ENCODE measurements around the gene IL31. TPM values are rescaled to one million over a fixed set of nuclear protein-coding genes. Genes with fewer than 3 reads are reported as not detected.

The IL31 gene
- total RNA-seq, 1 donor from 2014 or later, result not detected

DNA sequence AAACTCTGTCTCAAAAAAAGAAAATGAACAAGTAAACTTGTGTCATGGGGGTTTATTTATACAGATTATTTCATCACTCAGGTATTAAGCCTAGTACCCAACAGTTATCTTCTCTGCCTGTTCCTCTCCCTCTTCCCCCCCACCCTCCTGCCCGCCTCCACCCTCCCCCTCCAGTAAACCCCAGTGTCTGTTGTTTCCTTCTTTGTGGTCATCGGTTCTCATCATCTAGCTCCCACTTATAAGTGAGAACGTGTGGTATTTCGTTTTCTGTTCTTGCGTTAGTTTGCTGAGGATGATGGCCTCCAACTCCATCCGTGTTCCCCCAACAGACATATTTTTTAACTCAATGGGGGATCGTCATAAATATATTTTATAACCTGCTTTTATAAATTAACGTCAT is 12.3 kb downstream of the IL31 start:
- H3K36me3 Mint-ChIP-seq (ENCODE audit: low read depth), result no peaks in the 10 kb centered on the region
- TF ChIP-seq, protein P1, sequence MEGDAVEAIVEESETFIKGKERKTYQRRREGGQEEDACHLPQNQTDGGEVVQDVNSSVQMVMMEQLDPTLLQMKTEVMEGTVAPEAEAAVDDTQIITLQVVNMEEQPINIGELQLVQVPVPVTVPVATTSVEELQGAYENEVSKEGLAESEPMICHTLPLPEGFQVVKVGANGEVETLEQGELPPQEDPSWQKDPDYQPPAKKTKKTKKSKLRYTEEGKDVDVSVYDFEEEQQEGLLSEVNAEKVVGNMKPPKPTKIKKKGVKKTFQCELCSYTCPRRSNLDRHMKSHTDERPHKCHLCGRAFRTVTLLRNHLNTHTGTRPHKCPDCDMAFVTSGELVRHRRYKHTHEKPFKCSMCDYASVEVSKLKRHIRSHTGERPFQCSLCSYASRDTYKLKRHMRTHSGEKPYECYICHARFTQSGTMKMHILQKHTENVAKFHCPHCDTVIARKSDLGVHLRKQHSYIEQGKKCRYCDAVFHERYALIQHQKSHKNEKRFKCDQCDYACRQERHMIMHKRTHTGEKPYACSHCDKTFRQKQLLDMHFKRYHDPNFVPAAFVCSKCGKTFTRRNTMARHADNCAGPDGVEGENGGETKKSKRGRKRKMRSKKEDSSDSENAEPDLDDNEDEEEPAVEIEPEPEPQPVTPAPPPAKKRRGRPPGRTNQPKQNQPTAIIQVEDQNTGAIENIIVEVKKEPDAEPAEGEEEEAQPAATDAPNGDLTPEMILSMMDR (IDR thresholded peaks at IDR 0.05), result no peak
- H3K4me3 Mint-ChIP-seq (ENCODE audit: unreplicated experiment), result no peak overlapping the region
- no peak overlapping the region for H3K27ac Mint-ChIP-seq (ENCODE audit: unreplicated experiment)
- H3K9me3 Mint-ChIP-seq (ENCODE audit: low read depth), result no peaks in the 10 kb centered on the region
- no peak for DNase-seq (ENCODE audit: low spot score)
- no peaks in the 10 kb centered on the region for H3K4me1 Mint-ChIP-seq (ENCODE audit: low read depth)
- no peaks in the 10 kb centered on the region for H3K27me3 Mint-ChIP-seq (ENCODE audit: low read depth)

DNA sequence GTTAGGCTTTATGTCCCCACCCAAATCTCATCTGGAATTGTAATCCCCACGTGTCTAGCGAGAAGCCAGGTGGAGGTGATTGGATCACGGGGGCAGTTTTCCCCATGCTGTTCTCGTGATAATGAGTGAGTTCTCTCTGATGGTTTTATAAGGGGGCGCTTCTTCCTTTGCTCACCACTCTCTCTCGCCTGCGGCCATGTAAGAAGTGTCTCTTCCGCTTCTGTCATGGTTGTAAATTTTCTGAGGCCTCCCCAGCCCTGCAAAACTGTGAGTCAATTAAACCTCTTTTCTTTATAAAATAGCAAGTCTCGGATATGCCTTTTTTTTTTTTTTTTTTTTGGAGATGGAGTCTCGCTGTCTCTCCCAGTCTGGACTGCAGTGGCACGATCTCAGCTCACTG is 13.3 kb downstream of the IL31 start:
- H3K27me3 Mint-ChIP-seq (ENCODE audit: low read depth), result no peaks in the 10 kb centered on the region
- no peaks in the 10 kb centered on the region for H3K36me3 Mint-ChIP-seq (ENCODE audit: low read depth)
- no peak overlapping the region for H3K4me3 Mint-ChIP-seq (ENCODE audit: unreplicated experiment)
- DNase-seq (ENCODE audit: low spot score), result no peak
- TF ChIP-seq, protein P1 (IDR thresholded peaks at IDR 0.05), result no peak
- H3K9me3 Mint-ChIP-seq (ENCODE audit: low read depth), result no peaks in the 10 kb centered on the region
- H3K27ac Mint-ChIP-seq (ENCODE audit: unreplicated experiment), result no peak overlapping the region
- H3K4me1 Mint-ChIP-seq (ENCODE audit: low read depth), result no peaks in the 10 kb centered on the region

DNA sequence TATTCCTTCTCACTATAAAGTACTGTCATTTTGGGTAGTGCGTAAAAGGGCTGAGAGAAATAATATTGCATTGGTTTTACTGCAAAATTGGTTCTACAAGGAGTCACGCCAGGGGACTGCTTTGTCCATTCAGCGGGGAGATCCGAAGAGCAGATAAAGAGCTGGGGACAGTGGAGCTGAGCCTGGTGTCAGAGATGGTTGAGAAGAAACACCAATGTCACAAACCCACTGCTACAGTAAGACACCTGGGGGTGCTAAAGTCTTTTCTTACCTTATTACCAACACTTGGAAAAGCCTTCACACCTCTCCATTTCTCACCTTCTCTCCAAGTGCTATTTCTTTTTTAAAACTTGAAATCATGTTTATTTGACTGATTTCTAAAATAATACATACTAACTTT is 14.1 kb downstream of the IL31 start:
- DNase-seq (ENCODE audit: low spot score), result no peak
- no peaks in the 10 kb centered on the region for H3K36me3 Mint-ChIP-seq (ENCODE audit: low read depth)
- no peaks in the 10 kb centered on the region for H3K4me1 Mint-ChIP-seq (ENCODE audit: low read depth)
- H3K9me3 Mint-ChIP-seq (ENCODE audit: low read depth), result no peaks in the 10 kb centered on the region
- TF ChIP-seq, protein P1 (IDR thresholded peaks at IDR 0.05), result no peak
- no peaks in the 10 kb centered on the region for H3K27me3 Mint-ChIP-seq (ENCODE audit: low read depth)
- no peak overlapping the region for H3K4me3 Mint-ChIP-seq (ENCODE audit: unreplicated experiment)
- H3K27ac Mint-ChIP-seq (ENCODE audit: unreplicated experiment), result no peak overlapping the region

DNA sequence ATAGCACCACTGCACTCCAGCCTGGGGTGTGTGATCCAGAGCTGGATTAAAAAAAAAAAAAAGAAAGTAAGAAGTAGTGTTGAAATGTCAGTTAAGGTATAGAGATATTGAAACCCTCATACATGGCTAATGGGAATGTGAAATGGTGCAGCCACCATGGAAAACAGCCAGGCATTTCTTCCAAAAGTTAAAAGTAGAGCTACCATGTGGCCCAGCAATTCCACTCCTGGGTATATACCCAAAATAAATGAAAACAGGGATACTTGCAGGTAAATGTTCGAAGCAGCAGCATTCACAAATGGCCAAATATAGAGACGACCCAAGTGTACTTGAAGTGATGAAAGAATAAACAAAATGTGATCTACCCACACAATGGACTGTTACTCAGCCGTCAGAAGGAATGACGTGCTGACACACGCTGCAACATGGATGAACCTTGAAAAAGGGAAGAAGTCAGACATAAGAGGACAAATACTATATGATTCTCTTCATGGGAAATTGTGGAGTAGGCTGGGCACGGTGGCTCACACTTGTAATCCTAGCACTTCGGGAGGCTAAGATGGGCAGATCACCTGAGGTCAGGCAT is 15.2 kb downstream of the IL31 start:
- H3K36me3 Mint-ChIP-seq (ENCODE audit: low read depth), result no peaks in the 10 kb centered on the region
- H3K4me1 Mint-ChIP-seq (ENCODE audit: low read depth), result no peaks in the 10 kb centered on the region
- H3K4me3 Mint-ChIP-seq (ENCODE audit: unreplicated experiment), result no peak overlapping the region
- TF ChIP-seq, protein P1 (IDR thresholded peaks at IDR 0.05), result no peak
- H3K27ac Mint-ChIP-seq (ENCODE audit: unreplicated experiment), result no peak overlapping the region
- no peaks in the 10 kb centered on the region for H3K27me3 Mint-ChIP-seq (ENCODE audit: low read depth)
- DNase-seq (ENCODE audit: low spot score), result no peak
- no peaks in the 10 kb centered on the region for H3K9me3 Mint-ChIP-seq (ENCODE audit: low read depth)

DNA sequence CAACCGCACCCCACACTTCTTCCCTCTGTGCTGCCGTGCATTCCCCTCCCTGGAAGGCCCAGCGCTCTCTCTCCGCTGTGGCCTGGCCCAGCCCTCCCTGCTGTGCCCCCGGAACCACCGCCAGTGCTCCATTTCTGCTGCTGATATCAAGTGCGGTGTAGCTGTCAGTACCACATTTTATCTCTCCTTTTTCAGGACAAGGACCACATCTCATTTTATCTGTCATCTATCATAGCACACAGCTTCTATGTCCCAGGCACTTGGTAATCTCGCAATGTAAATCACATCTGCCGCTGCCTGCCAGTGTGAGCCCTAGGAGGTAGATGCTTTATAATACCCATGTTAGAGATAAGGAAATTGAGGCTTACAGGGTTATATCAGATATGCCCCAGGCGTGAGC is 18.3 kb downstream of the IL31 start:
- Mint-ChIP-seq H3K4me1 (ENCODE audit: low read depth) (no peaks in the 10 kb centered on the region), H3K4me3 (ENCODE audit: unreplicated experiment) (no peak overlapping the region), H3K27ac (ENCODE audit: unreplicated experiment) (no peak overlapping the region), H3K36me3 (ENCODE audit: low read depth) (no peaks in the 10 kb centered on the region), H3K9me3 (ENCODE audit: low read depth) (no peaks in the 10 kb centered on the region), H3K27me3 (ENCODE audit: low read depth) (no peaks in the 10 kb centered on the region)
- TF ChIP-seq, protein P1 (IDR thresholded peaks at IDR 0.05), result no peak
- DNase-seq (ENCODE audit: low spot score), result no peak

Measured in chondrocyte (in vitro differentiated cells).